GM11168 (cell line): ENCODE results near the gene EHBP1.

Source experiments
- in situ Hi-C: fragments of 300-500 bp; cut with MboI; formaldehyde crosslinking; loops from one replicate; pipeline ENCODE4 v1.12.0; 2022; ENCODE audit warnings: low sequenced_read_pairs; ENCODE audit not compliant: unreplicated experiment

The EHBP1 gene

GRCh38 chr2:63092401-63092800 is 386.9 kb downstream of the EHBP1 start:
- in situ Hi-C loops: loop anchor here (25.0 kb wide), 1 partner anchor 395 kb away; no protein-coding TSS in a partner anchor

- in situ Hi-C loops: loop anchor here (25.0 kb wide), 1 partner anchor 394 kb away; no protein-coding TSS in a partner anchor
Measured at GRCh38 chr2:63092857-63093256, 387.3 kb downstream of the EHBP1 start.

GRCh38 chr2:63093502-63093901 is 388.0 kb downstream of the EHBP1 start:
- in situ Hi-C loops: loop anchor here (25.0 kb wide), 1 partner anchor 394 kb away; no protein-coding TSS in a partner anchor
